Esophagus mucosa (tissue), 1 donor: Measurements from ENCODE around the gene COL6A5. TPM values are rescaled to one million over a fixed set of nuclear protein-coding genes. Genes with fewer than 3 reads are reported as not detected.

Source experiments
- ATAC-seq: fragments of 200-7000 bp; cut with Tn5 transposase; one replicate; pipeline ENCODE4 v1.9.1; 2020
- total RNA-seq: library from RNA; stranded (reverse); gene quantifications from one replicate; pipeline ENCODE4 v1.2.4, GENCODE V29; 2023
- donor health status: DM: yes; HTN: yes; CAD: no.

COL6A5 gene
- total RNA-seq, 1 donor from 2014 or later = 0.16 TPM

- no peak for ATAC-seq
Observed at GRCh38 chr3:130456540-130456939, 111.1 kb downstream of the COL6A5 start.

GRCh38 chr3:130457671-130458070 is 112.2 kb downstream of the COL6A5 start:
- ATAC-seq = no peak

- ATAC-seq = no peak
Observed at GRCh38 chr3:130459944-130460343, 114.5 kb downstream of the COL6A5 start.

GRCh38 chr3:130462089-130462488 is 116.6 kb downstream of the COL6A5 start:
- no peak for ATAC-seq

GRCh38 chr3:130463221-130463620 is 117.7 kb downstream of the COL6A5 start:
- no peak for ATAC-seq

GRCh38 chr3:130465521-130465920 is 120.0 kb downstream of the COL6A5 start:
- no peak for ATAC-seq

GRCh38 chr3:130468311-130468710 is 122.8 kb downstream of the COL6A5 start:
- no peak for ATAC-seq

- ATAC-seq = no peak
Observed at GRCh38 chr3:130470126-130470525, 124.7 kb downstream of the COL6A5 start.

- no peak for ATAC-seq
Observed at GRCh38 chr3:130473416-130473815, 127.9 kb downstream of the COL6A5 start.

- peak; percentile 65 for ATAC-seq
Observed at GRCh38 chr3:130480736-130481135, 135.3 kb downstream of the COL6A5 start.

GRCh38 chr3:130488288-130488687 is 142.8 kb downstream of the COL6A5 start:
- no peak for ATAC-seq

GRCh38 chr3:130488769-130489450 is 143.4 kb downstream of the COL6A5 start:
- no peak for ATAC-seq

- no peak for ATAC-seq
Observed at GRCh38 chr3:130490241-130490640, 144.8 kb downstream of the COL6A5 start.

- ATAC-seq = no peak
Observed at GRCh38 chr3:130491431-130491830, 146.0 kb downstream of the COL6A5 start.

GRCh38 chr3:130504701-130505100 is 159.2 kb downstream of the COL6A5 start:
- ATAC-seq = no peak

- no peak for ATAC-seq
Observed at GRCh38 chr3:130506031-130506430, 160.6 kb downstream of the COL6A5 start.

GRCh38 chr3:130507746-130508145 is 162.3 kb downstream of the COL6A5 start:
- no peak for ATAC-seq

GRCh38 chr3:130509008-130509407 is 163.5 kb downstream of the COL6A5 start:
- no peak for ATAC-seq

- ATAC-seq = no peak
Observed at GRCh38 chr3:130514681-130515080, 169.2 kb downstream of the COL6A5 start.

GRCh38 chr3:130515755-130516154 is 170.3 kb downstream of the COL6A5 start:
- no peak for ATAC-seq

GRCh38 chr3:130516645-130517512 is 171.4 kb downstream of the COL6A5 start, which contains the start of gene COL6A6:
Gene COL6A6 (plus strand): TSS chr3:130517177. CDS start chr3:130560365, 43,188 bp downstream.
- no peak for ATAC-seq

GRCh38 chr3:130517602-130518001 is 172.1 kb downstream of the COL6A5 start:
- no peak for ATAC-seq

GRCh38 chr3:130519754-130520153 is 174.3 kb downstream of the COL6A5 start:
- no peak for ATAC-seq

- no peak for ATAC-seq
Observed at GRCh38 chr3:130522399-130522798, 176.9 kb downstream of the COL6A5 start.
